HG02970 (cell line): ENCODE results near the gene RGCC.
"Not testable (repeated sequence)": the region's sequence is repeated elsewhere in the genome, so short reads cannot be mapped to it uniquely, and the experiment has no call there.

Experiments used
- ATAC-seq: cut with Tn5 transposase; IDR thresholded peaks from one replicate; pipeline ENCODE4 v1.9.1; 2021; ENCODE audit warnings: mild to moderate bottlenecking, moderate library complexity, moderate number of reproducible peaks; ENCODE audit not compliant: unreplicated experiment, low FRiP score

RGCC gene

GRCh38 chr13:41487222-41487621 lies 29.9 kb downstream of the RGCC start:
- ATAC-seq, result no peak

- ATAC-seq, result no peak
These were observed 30.8 kb downstream of the RGCC start for GRCh38 chr13:41488124-41488523.

- ATAC-seq, result no peak
These were observed 33.1 kb downstream of the RGCC start for GRCh38 chr13:41490371-41491015.

GRCh38 chr13:41491436-41491835 lies 34.1 kb downstream of the RGCC start:
- ATAC-seq, result no peak

GRCh38 chr13:41492432-41493260 lies 35.3 kb downstream of the RGCC start:
- no peak for ATAC-seq

- no peak for ATAC-seq
These were observed 36.9 kb downstream of the RGCC start for GRCh38 chr13:41494202-41494601.

- no peak for ATAC-seq
These were observed 37.7 kb downstream of the RGCC start for GRCh38 chr13:41495044-41495443.

- ATAC-seq, result no peak
These were observed 39.3 kb downstream of the RGCC start for GRCh38 chr13:41496420-41497234.

GRCh38 chr13:41497436-41497835 lies 40.1 kb downstream of the RGCC start:
- ATAC-seq, result no peak

GRCh38 chr13:41499452-41499851 lies 42.1 kb downstream of the RGCC start:
- no peak for ATAC-seq

- no peak for ATAC-seq
These were observed 43.2 kb downstream of the RGCC start for GRCh38 chr13:41500511-41500910.

GRCh38 chr13:41501281-41501680 lies 43.9 kb downstream of the RGCC start:
- no peak for ATAC-seq

- ATAC-seq, result no peak
These were observed 44.7 kb downstream of the RGCC start for GRCh38 chr13:41502031-41502430.

- ATAC-seq, result no peak
These were observed 45.3 kb downstream of the RGCC start for GRCh38 chr13:41502673-41503072.

GRCh38 chr13:41503356-41503755 lies 46.0 kb downstream of the RGCC start:
- ATAC-seq, result no peak

GRCh38 chr13:41504657-41505056 lies 47.3 kb downstream of the RGCC start:
- not testable (repeated sequence) for ATAC-seq

- no peak for ATAC-seq
These were observed 48.0 kb downstream of the RGCC start for GRCh38 chr13:41505209-41505835.

GRCh38 chr13:41506312-41506711 lies 49.0 kb downstream of the RGCC start:
- no peak for ATAC-seq

GRCh38 chr13:41509971-41510370 lies 52.6 kb downstream of the RGCC start:
- ATAC-seq, result no peak

- ATAC-seq, result no peak
These were observed 54.5 kb downstream of the RGCC start for GRCh38 chr13:41511827-41512226.

GRCh38 chr13:41512441-41512840 lies 55.1 kb downstream of the RGCC start:
- no peak for ATAC-seq
